GM21619 (cell line): ENCODE data around the gene HMCN2.

ENCODE experiments used
- ATAC-seq: cut with Tn5 transposase; IDR thresholded peaks from one replicate; pipeline ENCODE4 v1.9.1; 2021; ENCODE audit not compliant: unreplicated experiment

The HMCN2 gene

GRCh38 chr9:130343445-130343918, 77.9 kb downstream of the HMCN2 start:
- ATAC-seq = no peak

GRCh38 chr9:130344366-130344765, 78.8 kb downstream of the HMCN2 start:
- no peak for ATAC-seq

- no peak for ATAC-seq
Measured at GRCh38 chr9:130345009-130345896, 79.7 kb downstream of the HMCN2 start.

- no peak for ATAC-seq
Measured at GRCh38 chr9:130345897-130346385, 80.4 kb downstream of the HMCN2 start.

- no peak for ATAC-seq
Measured at GRCh38 chr9:130346431-130346830, 80.9 kb downstream of the HMCN2 start.

- no peak for ATAC-seq
Measured at GRCh38 chr9:130347036-130347435, 81.5 kb downstream of the HMCN2 start.

GRCh38 chr9:130347931-130348330, 82.4 kb downstream of the HMCN2 start:
- no peak for ATAC-seq

GRCh38 chr9:130348341-130348740, 82.8 kb downstream of the HMCN2 start:
- ATAC-seq = no peak

GRCh38 chr9:130348881-130349280, 83.3 kb downstream of the HMCN2 start:
- ATAC-seq = no peak

GRCh38 chr9:130349398-130349797, 83.8 kb downstream of the HMCN2 start:
- no peak for ATAC-seq

- ATAC-seq = no peak
Measured at GRCh38 chr9:130351343-130351742, 85.8 kb downstream of the HMCN2 start.

- ATAC-seq = no peak
Measured at GRCh38 chr9:130352081-130352480, 86.5 kb downstream of the HMCN2 start.

- no peak for ATAC-seq
Measured at GRCh38 chr9:130352586-130353285, 87.2 kb downstream of the HMCN2 start.

- ATAC-seq = no peak
Measured at GRCh38 chr9:130354378-130354777, 88.8 kb downstream of the HMCN2 start.

- no peak for ATAC-seq
Measured at GRCh38 chr9:130354806-130355205, 89.2 kb downstream of the HMCN2 start.

- ATAC-seq = no peak
Measured at GRCh38 chr9:130356033-130356432, 90.5 kb downstream of the HMCN2 start.

GRCh38 chr9:130356877-130357584, 91.5 kb downstream of the HMCN2 start:
- no peak for ATAC-seq

- no peak for ATAC-seq
Measured at GRCh38 chr9:130358928-130359327, 93.4 kb downstream of the HMCN2 start.

- no peak for ATAC-seq
Measured at GRCh38 chr9:130359819-130360218, 94.3 kb downstream of the HMCN2 start.

GRCh38 chr9:130360672-130361071, 95.1 kb downstream of the HMCN2 start:
- ATAC-seq = no peak

GRCh38 chr9:130361873-130362362, 96.4 kb downstream of the HMCN2 start:
- no peak for ATAC-seq
